ENCODE results near the gene TANC2. TPM values are rescaled to one million over a fixed set of nuclear protein-coding genes. Genes with fewer than 3 reads are reported as not detected.
"Not testable (repeated sequence)": the region's sequence is repeated elsewhere in the genome, so short reads cannot be mapped to it uniquely, and the experiment has no call there.

TANC2 gene
- total RNA-seq, 1 donor from 2014 or later = 6.6 TPM

GRCh38 chr17:62955841-62956352 lies 10.1 kb upstream of the TANC2 start:
- intact Hi-C loops (cut with micrococcal nuclease) = no loop called here
- DNase-seq (no peak), ATAC-seq (no peak)

GRCh38 chr17:62963296-62963695 lies 2.7 kb upstream of the TANC2 start:
- intact Hi-C loops (cut with micrococcal nuclease) = no loop called here
- no peak for DNase-seq
- ATAC-seq = no peak

GRCh38 chr17:62964506-62964905 lies 1.5 kb upstream of the TANC2 start:
- ATAC-seq (no peak), DNase-seq (no peak)
- intact Hi-C loops (cut with micrococcal nuclease) = no loop called here

GRCh38 chr17:62965174-62965685 lies 805 bp upstream of the TANC2 start:
- intact Hi-C loops (cut with micrococcal nuclease) = no loop called here
- no peak for ATAC-seq
- DNase-seq = no peak

GRCh38 chr17:62966426-62967204 lies 580 bp downstream of the TANC2 start:
- no peak for DNase-seq
- intact Hi-C loops (cut with micrococcal nuclease) = no loop called here
- ATAC-seq = no peak

GRCh38 chr17:62967205-62967529 lies 1.1 kb downstream of the TANC2 start:
- DNase-seq = no peak

GRCh38 chr17:62968445-62968923 lies 2.4 kb downstream of the TANC2 start:
- intact Hi-C loops (cut with micrococcal nuclease) = no loop called here
- DNase-seq = no peak
- peak; percentile 66 for ATAC-seq

More at GRCh38 chr17:62967205-62967529, 1.1 kb downstream of the TANC2 start:
- intact Hi-C loops (cut with micrococcal nuclease) = no loop called here
- ATAC-seq = no peak

GRCh38 chr17:62970610-62971009 lies 4.6 kb downstream of the TANC2 start:
- intact Hi-C loops (cut with micrococcal nuclease) = no loop called here
- ATAC-seq (no peak), DNase-seq (no peak)

GRCh38 chr17:62971853-62972252 lies 5.8 kb downstream of the TANC2 start:
- intact Hi-C loops (cut with micrococcal nuclease) = no loop called here
- no peak for ATAC-seq
- no peak for DNase-seq

- intact Hi-C loops (cut with micrococcal nuclease) = no loop called here
- DNase-seq = no peak
- ATAC-seq = no peak
Measured at GRCh38 chr17:62974788-62975187, 8.8 kb downstream of the TANC2 start.

GRCh38 chr17:62975206-62975605 lies 9.2 kb downstream of the TANC2 start:
- no peak for ATAC-seq
- intact Hi-C loops (cut with micrococcal nuclease) = no loop called here
- no peak for DNase-seq

- intact Hi-C loops (cut with micrococcal nuclease); ATAC-seq; DNase-seq: not testable (repeated sequence)
Measured at GRCh38 chr17:62976643-62977231, 10.7 kb downstream of the TANC2 start.

- intact Hi-C loops (cut with micrococcal nuclease) = no loop called here
- ATAC-seq = no peak
Measured at GRCh38 chr17:62980842-62981241, 14.8 kb downstream of the TANC2 start.

GRCh38 chr17:62981933-62982332 lies 15.9 kb downstream of the TANC2 start:
- intact Hi-C loops (cut with micrococcal nuclease) = no loop called here

More at GRCh38 chr17:62980842-62981241, 14.8 kb downstream of the TANC2 start:
- DNase-seq = no peak

GRCh38 chr17:62984801-62985200 lies 18.8 kb downstream of the TANC2 start:
- ATAC-seq (no peak), DNase-seq (no peak)
- intact Hi-C loops (cut with micrococcal nuclease) = no loop called here

More at GRCh38 chr17:62981933-62982332, 15.9 kb downstream of the TANC2 start:
- DNase-seq = no peak
- ATAC-seq = no peak

GRCh38 chr17:62986549-62986948 lies 20.5 kb downstream of the TANC2 start:
- no peak for ATAC-seq
- intact Hi-C loops (cut with micrococcal nuclease) = no loop called here

GRCh38 chr17:62987136-62987535 lies 21.1 kb downstream of the TANC2 start:
- intact Hi-C loops (cut with micrococcal nuclease) = no loop called here
- no peak for ATAC-seq
- no peak for DNase-seq

More at GRCh38 chr17:62986549-62986948, 20.5 kb downstream of the TANC2 start:
- no peak for DNase-seq

- intact Hi-C loops (cut with micrococcal nuclease) = no loop called here
- DNase-seq (no peak), ATAC-seq (no peak)
Measured at GRCh38 chr17:62989501-62989900, 23.5 kb downstream of the TANC2 start.

- intact Hi-C loops (cut with micrococcal nuclease) = no loop called here
- ATAC-seq = no peak
- DNase-seq = no peak
Measured at GRCh38 chr17:62994931-62995330, 28.9 kb downstream of the TANC2 start.

GRCh38 chr17:62995377-62995885 lies 29.4 kb downstream of the TANC2 start:
- peak; percentile 39 for DNase-seq
- peak; percentile 65 for ATAC-seq
- intact Hi-C loops (cut with micrococcal nuclease) = no loop called here

Data from left ventricle myocardium superior (tissue), 1 donor.